Type B pancreatic cell (in vitro differentiated cells): ENCODE results near the gene MDC1. TPM values are rescaled to one million over a fixed set of nuclear protein-coding genes. Genes with fewer than 3 reads are reported as not detected.

ENCODE experiments used
- DNase-seq: peaks from one replicate; pipeline ENCODE4 v3.0.0; 2021; ENCODE audit warnings: mixed read lengths; ENCODE audit not compliant: unreplicated experiment; ENCODE audit errors: extremely low spot score
- H3K27ac Mint-ChIP-seq: 2 replicates; pipeline ENCODE4 v1.8.0; 2021; ENCODE audit warnings: mild to moderate bottlenecking, mixed read lengths
- H3K27me3 Mint-ChIP-seq: 2 replicates; pipeline ENCODE4 v1.8.0; 2021; ENCODE audit warnings: mixed read lengths
- H3K36me3 Mint-ChIP-seq: 2 replicates; pipeline ENCODE4 v1.8.0; 2021; ENCODE audit warnings: mixed read lengths
- H3K4me1 Mint-ChIP-seq: one replicate; pipeline ENCODE4 v1.8.0; 2021; ENCODE audit warnings: mixed read lengths; ENCODE audit not compliant: unreplicated experiment
- H3K4me3 Mint-ChIP-seq: 2 replicates; pipeline ENCODE4 v1.8.0; 2021; ENCODE audit warnings: mild to moderate bottlenecking, mixed read lengths
- H3K9me3 Mint-ChIP-seq: 2 replicates; pipeline ENCODE4 v1.8.0; 2021; ENCODE audit warnings: mixed read lengths
- CTCF ChIP-seq: fragments of 200-600 bp; sonication (generic); conservative IDR thresholded peaks from 2 replicates; pipeline ENCODE4 v1.5.0; 2021; ENCODE audit warnings: antibody characterized with exemption, mild to moderate bottlenecking
- total RNA-seq: library from RNA; stranded (reverse); gene quantifications from 2 replicates; pipeline ENCODE4 v1.2.1, GENCODE V29; 2021; ENCODE audit warnings: low replicate concordance

The MDC1 gene
- total RNA-seq, 1 donor from 2014 or later, result 71.3 TPM

GRCh38 chr6:30683183-30683979, 33.7 kb downstream of the MDC1 start:
- TF ChIP-seq CTCF, result no peak
- Mint-ChIP-seq H3K4me3 (peak overlapping the region; percentile 87), H3K4me1 (peaks cover 59% of the 10 kb centered on the region), H3K36me3 (peaks cover 12% of the 10 kb centered on the region), H3K27me3 (no peaks in the 10 kb centered on the region), H3K9me3 (no peaks in the 10 kb centered on the region), H3K27ac (peak overlapping the region; percentile 92)
- DNase-seq, result no peak

DNA sequence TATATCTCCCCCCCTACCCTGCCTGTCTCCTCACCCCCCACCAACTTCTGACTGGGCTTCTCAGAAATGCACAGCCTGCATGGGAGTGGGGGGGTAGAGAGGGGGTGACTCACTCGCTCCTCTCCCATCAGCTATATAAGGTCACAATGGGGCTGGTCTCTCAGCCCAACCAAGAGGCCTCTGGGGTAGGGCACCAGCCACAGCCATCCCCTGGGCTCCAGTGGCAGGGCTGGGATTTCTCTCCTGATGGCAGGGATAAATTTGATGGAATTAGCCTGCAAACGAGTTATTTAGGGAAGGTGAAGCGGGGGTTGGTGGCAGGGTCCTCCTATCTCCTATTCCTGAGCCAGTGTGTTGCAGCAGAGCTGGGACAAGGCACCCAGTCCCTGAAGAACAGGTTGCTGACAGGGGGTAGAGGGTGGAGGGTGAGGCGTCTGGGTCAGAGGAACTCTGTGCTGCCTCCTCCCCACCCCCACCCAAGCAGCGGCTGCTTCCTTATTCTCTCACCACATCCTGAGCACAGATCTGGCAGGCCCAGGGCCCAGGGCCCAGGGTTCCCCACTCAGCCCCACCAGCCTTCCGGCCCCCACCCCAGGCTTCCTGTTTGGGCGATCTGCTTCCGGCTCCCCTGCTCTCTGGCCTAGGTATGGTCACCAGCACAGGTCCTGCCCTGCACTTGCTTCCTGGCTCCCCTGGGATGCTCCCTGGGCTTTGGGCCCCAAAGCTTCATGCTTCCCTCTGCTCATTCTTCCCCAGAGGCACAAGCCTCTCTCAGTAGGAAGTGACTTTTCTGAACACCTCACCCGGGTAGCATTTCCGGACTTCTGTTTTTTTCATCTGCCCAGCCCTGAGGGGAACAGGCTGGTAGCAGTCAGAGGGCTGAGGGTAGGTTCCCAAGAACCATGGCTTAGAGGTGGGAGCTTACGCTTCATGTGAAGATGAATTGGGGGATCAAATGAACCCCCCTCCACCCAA, 34.7 kb downstream of the MDC1 start:
- DNase-seq, result no peak
- peak overlapping the region; percentile 87 for H3K4me3 Mint-ChIP-seq
- H3K36me3 Mint-ChIP-seq, result peaks cover 10% of the 10 kb centered on the region
- H3K27ac Mint-ChIP-seq, result peak overlapping the region; percentile 92
- peaks cover 49% of the 10 kb centered on the region for H3K4me1 Mint-ChIP-seq
- no peak for TF ChIP-seq CTCF
- no peaks in the 10 kb centered on the region for H3K9me3 Mint-ChIP-seq
- no peaks in the 10 kb centered on the region for H3K27me3 Mint-ChIP-seq

DNA sequence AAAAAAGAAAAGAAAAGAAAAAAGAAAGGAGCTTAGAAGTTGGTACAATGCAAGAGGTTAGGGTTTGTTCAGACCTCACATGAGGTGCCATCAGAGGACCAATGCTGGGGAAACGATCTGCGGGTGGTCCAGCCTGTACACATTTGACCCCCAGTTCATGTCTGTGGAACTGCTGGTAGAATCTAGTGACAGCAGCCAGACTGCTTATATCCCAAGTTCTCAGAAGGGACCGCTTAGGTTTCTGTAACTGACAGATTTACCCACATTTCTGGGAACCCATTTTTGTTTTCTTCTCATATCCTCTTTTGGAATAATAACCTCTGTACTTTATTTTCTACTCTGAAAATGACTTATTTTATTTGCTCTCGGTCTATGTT, 35.3 kb downstream of the MDC1 start:
- TF ChIP-seq CTCF, result no peak
- peaks cover 49% of the 10 kb centered on the region for H3K4me1 Mint-ChIP-seq

DNA sequence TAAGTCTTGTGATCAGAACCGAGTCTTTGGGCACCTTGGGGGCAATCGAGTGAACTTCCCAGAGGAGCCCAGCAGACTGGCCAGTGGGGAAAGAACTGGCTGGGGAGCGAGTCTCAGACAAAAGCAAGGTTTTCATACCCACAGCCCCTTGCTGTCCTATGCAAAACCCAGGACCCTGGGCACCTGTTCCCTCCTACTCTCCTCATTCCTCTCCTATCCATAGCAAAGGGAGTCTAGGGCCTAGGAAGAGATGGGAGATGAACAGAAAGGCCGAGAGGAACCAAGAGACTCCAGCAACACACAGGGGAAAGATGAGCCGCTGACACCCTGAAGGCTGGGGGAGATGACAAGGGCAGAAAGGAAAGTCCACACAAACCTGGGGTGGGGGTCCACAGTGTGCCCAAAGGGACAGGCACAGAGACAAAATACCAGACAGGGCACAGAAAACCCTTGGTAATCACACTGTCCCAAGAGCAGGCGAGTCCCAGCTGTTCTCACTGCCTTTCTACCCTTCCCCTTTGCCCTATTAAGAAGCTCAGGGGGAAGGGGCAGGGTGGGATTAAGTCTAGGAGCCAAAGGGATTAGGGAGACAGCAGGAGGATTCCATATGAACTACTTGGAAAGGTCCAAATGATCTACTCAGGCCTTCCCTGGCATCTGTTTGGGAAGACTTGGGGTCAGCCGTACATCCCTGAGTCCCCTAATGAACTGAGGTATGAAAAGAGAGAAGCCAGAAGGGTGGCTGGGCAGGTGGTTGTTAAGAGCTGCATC, 37.1 kb downstream of the MDC1 start:
- Mint-ChIP-seq H3K4me3 (peak overlapping the region; percentile 54), H3K4me1 (peaks cover 38% of the 10 kb centered on the region), H3K27me3 (no peaks in the 10 kb centered on the region), H3K9me3 (no peaks in the 10 kb centered on the region), H3K36me3 (peaks cover 10% of the 10 kb centered on the region), H3K27ac (no peak overlapping the region)
- no peak for TF ChIP-seq CTCF
- no peak for DNase-seq

More for the DNA sequence above, 35.3 kb downstream of the MDC1 start:
- H3K27ac Mint-ChIP-seq, result peak overlapping the region; percentile 92
- peaks cover 10% of the 10 kb centered on the region for H3K36me3 Mint-ChIP-seq
- H3K9me3 Mint-ChIP-seq, result no peaks in the 10 kb centered on the region
- no peaks in the 10 kb centered on the region for H3K27me3 Mint-ChIP-seq
- no peak for DNase-seq
- H3K4me3 Mint-ChIP-seq, result peak overlapping the region; percentile 87
